SH-SY5Y (cell line): ENCODE data around the gene E2F4.

Experiments used
- GATA2 ChIP-seq: IDR thresholded peaks from 2 replicates; pipeline ENCODE4 v1.6.1; 2011; ENCODE audit warnings: mild to moderate bottlenecking, low read depth, low read length
- GATA3 ChIP-seq: IDR thresholded peaks from 2 replicates; pipeline ENCODE4 v1.6.1; 2011; ENCODE audit warnings: low read depth, mild to moderate bottlenecking, low read length, moderate library complexity

The E2F4 gene, protein sequence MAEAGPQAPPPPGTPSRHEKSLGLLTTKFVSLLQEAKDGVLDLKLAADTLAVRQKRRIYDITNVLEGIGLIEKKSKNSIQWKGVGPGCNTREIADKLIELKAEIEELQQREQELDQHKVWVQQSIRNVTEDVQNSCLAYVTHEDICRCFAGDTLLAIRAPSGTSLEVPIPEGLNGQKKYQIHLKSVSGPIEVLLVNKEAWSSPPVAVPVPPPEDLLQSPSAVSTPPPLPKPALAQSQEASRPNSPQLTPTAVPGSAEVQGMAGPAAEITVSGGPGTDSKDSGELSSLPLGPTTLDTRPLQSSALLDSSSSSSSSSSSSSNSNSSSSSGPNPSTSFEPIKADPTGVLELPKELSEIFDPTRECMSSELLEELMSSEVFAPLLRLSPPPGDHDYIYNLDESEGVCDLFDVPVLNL

DNA sequence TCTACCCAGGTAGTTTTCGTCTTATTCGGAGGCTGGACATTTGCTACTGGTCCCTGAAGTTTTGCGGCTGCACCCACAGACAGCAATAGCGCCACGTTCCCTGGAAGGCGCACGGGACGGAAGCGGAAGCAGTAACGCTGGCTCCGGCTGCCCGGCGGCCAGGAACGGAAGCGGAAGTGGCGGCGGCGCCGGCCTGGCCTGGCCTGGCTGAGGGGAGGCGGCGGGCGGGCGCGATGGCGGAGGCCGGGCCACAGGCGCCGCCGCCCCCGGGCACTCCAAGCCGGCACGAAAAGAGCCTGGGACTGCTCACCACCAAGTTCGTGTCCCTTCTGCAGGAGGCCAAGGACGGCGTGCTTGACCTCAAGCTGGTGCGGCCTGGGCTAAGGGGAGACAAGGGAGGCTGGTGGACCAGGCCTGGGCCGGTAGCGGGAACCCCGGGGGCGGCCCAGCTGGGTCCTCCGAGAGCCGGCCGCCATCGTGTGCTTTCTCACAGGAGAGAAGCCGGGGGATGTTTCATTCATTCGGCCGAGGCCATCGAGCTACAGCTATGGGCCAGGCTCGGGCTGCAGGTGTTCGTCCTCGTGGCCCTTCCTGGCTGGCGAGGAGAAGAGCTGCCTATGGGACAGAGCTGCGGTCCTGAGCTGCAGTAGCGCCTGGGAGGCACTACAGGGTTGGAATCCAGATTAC lies at the start of gene E2F4:
E2F4 (plus strand) TSS at position 161 of the 687 bp plus-strand sequence; CDS start at position 234, 73 bp downstream.
- no peak for TF ChIP-seq GATA3
- TF ChIP-seq GATA2: no peak

DNA sequence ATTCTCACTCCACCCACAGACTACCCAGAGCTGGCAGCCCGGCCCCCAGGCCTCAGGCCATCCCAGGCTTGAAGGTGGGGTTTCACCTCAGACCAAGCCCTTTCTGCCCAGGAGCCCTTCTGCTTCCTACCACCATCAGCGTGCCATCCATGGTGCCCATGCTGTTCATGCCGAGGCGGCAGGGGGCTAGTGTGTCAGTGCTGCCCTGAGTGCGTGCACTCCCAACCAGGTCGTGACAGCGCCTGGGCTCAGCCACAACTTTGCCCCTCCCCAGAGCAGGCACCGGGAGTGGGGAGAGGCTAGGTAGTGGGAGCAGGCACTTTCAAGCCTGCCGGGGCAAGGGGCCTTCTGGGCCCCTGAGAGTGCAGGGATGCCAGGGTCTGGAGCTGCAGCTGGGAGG lies 49.6 kb upstream of the E2F4 start:
- TF ChIP-seq GATA3: no peak
- TF ChIP-seq GATA2: no peak

DNA sequence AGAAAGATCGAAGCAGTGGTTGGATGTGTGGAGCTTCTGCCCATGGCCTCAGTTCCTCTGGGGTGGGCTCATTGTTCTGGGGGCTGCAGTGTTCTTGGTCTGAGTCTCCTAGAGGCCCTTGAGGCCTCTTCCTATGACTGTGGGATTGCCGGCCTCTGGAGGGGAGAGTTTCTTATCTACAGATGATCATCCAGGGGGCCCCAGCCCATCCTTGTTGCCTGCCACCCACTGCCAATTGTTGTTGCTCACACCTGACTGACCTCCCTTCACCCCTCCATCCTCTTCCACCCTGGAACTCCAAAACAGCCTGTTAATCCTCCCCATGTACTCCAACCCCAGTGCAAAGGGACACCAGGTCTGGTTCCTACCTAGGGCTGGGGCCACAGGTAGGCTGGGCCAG lies 47.0 kb upstream of the E2F4 start:
- TF ChIP-seq GATA2 (no peak), GATA3 (no peak)

DNA sequence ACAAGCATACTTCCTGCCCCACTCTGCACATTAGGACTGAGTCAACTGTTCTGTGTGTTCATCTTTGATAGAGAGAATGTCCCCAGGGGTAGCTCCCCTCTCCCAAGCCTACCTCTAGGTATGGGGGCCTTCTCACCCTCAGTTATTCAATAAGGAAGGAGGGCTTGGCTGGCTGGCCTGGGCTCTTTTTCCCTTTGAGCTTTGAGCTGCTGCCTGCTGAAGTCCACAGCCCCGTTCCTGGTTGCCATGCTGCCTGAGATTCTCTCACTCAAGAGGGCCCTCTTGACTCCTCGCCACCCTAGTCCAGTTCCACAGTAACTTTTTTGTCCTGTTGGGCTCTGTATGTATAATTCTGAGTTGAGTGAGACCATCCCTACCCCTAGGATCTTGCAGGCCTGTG lies 46.2 kb upstream of the E2F4 start:
- TF ChIP-seq GATA2 (no peak), GATA3 (no peak)

- TF ChIP-seq GATA3: no peak
- TF ChIP-seq GATA2: no peak
Measured at GRCh38 chr16:67146523-67147357, 45.2 kb upstream of the E2F4 start.

- TF ChIP-seq GATA2 (no peak), GATA3 (no peak)
Measured at GRCh38 chr16:67147437-67148140, 44.4 kb upstream of the E2F4 start.

GRCh38 chr16:67148221-67148620 lies 43.7 kb upstream of the E2F4 start:
- TF ChIP-seq GATA3: no peak
- TF ChIP-seq GATA2: no peak

- TF ChIP-seq GATA3 (no peak), GATA2 (no peak)
Measured at GRCh38 chr16:67148656-67149275, 43.2 kb upstream of the E2F4 start.

DNA sequence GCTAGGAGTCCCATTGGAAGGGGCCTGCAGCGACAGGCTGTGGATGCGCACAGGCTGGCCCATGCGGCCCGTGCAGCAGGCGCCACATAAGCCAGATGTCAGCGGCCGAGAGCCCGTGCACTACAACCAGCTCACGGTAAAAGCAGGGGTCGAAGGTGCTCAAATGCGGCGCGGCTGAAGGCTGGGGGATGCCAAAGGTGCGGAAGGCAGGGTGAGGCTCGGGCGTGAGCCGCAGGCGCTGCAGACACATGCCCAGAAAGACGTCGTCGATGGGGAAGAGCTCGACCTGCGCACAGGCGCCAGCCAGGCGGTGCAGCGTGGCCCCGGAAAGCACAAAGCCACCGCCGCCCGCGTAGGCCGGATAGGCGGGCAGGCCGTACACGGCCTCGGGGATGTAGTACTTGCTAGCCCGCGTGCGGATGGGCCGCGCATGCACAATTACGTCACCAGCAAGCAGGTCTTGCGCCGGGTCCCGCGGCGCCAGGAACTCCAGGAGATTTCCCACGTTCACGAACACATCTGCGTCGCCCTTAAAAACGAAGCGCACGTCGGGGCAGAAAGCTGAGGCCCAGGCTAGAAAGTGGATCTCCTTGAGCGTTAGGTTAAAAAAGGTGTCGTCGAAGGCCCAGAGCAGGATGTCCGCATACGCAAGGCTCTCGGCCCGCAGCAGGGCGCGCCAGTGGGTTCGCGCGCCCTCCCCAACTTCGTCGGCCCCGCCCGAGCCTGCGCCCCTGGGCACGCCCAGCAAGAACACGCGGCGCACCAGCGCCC lies 42.5 kb upstream of the E2F4 start:
- TF ChIP-seq GATA3: no peak
- TF ChIP-seq GATA2: no peak

DNA sequence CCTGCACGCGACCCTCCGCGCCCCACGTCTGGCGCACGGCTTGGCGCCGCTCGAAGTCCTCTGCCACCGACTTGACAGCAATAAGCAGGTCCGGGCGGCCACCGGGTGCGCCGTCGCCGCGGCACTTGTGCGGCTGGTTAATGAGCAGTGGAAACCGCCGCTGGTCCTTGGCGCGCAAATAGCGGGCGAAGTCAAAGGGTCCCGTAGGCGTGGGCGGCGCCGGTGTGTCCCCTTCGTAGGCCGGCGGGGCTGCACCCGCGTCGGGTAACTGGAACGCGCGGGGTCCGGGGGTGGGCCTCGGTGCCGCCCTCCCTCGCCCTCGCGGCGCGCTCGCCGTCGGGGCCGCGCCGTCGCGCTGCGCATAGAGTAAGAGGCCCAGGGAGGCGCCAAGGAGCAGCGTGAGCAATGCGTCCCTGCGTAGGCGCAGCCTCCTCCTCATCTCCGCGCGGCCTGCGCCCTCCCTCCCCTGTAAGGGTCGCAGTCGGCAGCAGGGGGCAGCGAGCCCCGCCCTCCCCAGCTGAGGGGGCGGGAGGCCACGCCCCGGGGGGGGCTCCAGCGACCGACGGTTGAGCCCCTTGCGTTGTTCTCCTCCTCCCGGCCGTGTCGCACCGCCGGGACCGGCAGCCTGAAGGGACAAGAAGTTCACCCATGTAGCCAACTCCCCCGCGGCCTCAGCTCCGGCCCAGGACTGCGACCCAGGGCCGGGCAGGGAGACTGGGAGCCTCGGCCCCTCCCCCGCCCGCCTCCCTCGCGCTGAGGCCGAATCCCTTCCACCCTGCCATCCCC lies 41.7 kb upstream of the E2F4 start:
- TF ChIP-seq GATA3: no peak
- TF ChIP-seq GATA2: no peak

GRCh38 chr16:67150833-67151396 lies 41.0 kb upstream of the E2F4 start, which contains the start of gene B3GNT9:
TSS of gene B3GNT9 (minus strand) at chr16:67150998. CDS start at chr16:67150485, 513 bp downstream.
- no peak for TF ChIP-seq GATA2
- TF ChIP-seq GATA3: no peak
